ENCODE data around the gene USP24. TPM values are rescaled to one million over a fixed set of nuclear protein-coding genes. Genes with fewer than 3 reads are reported as not detected.

Gene USP24
- total RNA-seq, 4 donors from 2014 or later, result 21.8 to 47.1 (median 28.1) TPM

DNA sequence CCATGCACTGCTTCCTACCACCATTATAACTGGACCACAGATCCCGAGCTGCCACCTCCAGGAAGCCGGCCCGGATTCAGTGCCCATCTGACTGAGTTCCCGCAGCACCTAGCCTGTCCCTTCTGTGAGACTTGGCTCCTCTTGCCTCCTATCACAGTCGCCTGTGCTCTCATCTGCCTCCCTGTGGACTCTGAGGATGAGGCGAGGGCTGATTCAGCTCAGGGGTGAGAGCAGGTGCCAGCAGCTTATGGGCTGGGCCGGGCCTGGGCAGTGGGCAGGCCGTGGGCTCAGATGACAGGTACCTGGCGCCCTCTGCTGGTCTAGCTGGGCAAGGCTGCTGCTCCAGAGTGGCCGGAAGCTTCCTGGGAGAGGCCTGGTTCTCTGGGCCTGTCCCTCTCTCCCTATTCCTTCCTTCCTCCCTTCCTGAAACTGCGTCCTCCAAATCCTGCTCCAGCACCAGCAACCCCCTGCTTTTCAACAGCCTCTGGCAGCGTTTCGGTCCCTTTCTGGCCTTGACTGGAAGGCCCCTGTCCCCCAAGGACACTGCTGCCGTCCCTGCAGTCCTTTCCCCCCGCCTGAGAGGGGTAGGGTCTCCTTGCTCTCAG, 193.1 kb downstream of the USP24 start:
- Histone ChIP-seq H3K36me3 (no peaks in the 10 kb centered on the region), H3K27me3 (peaks cover 0 to 33% (median 0%) of the 10 kb centered on the region in 4 donors), H3K9me3 (no peaks in the 10 kb centered on the region), H3K4me3 (no peak overlapping the region), H3K27ac (no peak overlapping the region), H3K4me1 (peaks cover 0 to 3% (median 0%) of the 10 kb centered on the region in 3 donors)
- intact Hi-C loops (cut with DNase I), result no loop called here
- peak; percentile 67 to 97 (median 86) for TF ChIP-seq CTCF (IDR thresholded peaks at IDR 0.05)
- TF ChIP-seq POLR2A (IDR thresholded peaks at IDR 0.05), result no peak
- DNase-seq, result no peak
- WGBS, 2 donors, result 38 to 39% methylated on average over 8 to 12 of the region's 15 CpGs

GRCh38 chr1:55018395-55018794, 196.8 kb downstream of the USP24 start:
- peaks cover 0 to 3% (median 0%) of the 10 kb centered on the region in 3 donors for H3K4me1 ChIP-seq
- intact Hi-C loops (cut with DNase I), result no loop called here
- WGBS, 2 donors, result 66 to 70% methylated on average over 7 to 8 of the region's 9 CpGs
- peaks cover 0 to 59% (median 0%) of the 10 kb centered on the region in 4 donors for H3K27me3 ChIP-seq
- H3K27ac ChIP-seq, result no peak overlapping the region
- H3K9me3 ChIP-seq, result no peaks in the 10 kb centered on the region
- TF ChIP-seq CTCF (IDR thresholded peaks at IDR 0.05) (no peak), POLR2A (IDR thresholded peaks at IDR 0.05) (no peak)
- H3K36me3 ChIP-seq, result no peaks in the 10 kb centered on the region
- no peak overlapping the region for H3K4me3 ChIP-seq
- no peak for DNase-seq

Small RNAs within 50 kb of the gene (small RNA-seq; reads per million reads assigned to genes)
- 0 reads per million in 4 donors for gene MIR4422

Other genes with a start within 250 kb of the USP24 start
- gene TMEM61, start 234.7 kb downstream of the USP24 start, total RNA-seq, result 1 to 10 TPM in 2 of 4 donors, under 1 TPM in 1, not detected in 1; 0.95 to 2.3 (median 1.0) TPM
- not detected for gene BSND, start 216.4 kb downstream of the USP24 start, total RNA-seq
- 10 to 100 TPM in 1 of 4 donors, 1 to 10 TPM in 3; 6.5 to 21.4 (median 7.0) TPM for gene PCSK9, start 175.8 kb downstream of the USP24 start, total RNA-seq

Measured in esophagus squamous epithelium (tissue), 5 donors.